H54 (cell line): ENCODE measurements around the gene TTC39B.

Experiments
- DNase-seq: peaks from one replicate; pipeline ENCODE4 v3.0.0; 2011; ENCODE audit warnings: low spot score, mixed read lengths; ENCODE audit not compliant: insufficient read length
- FAIRE-seq: peaks from 3 replicates; lab custom pipeline; 2011; peaks lifted over from hg19 to GRCh38; lab: Jason Lieb, UNC
- POLR2A ChIP-seq: IDR thresholded peaks from 2 replicates; pipeline ENCODE4 v1.6.1; 2011; ENCODE audit warnings: low read depth, mild to moderate bottlenecking, low read length

The TTC39B gene

DNA sequence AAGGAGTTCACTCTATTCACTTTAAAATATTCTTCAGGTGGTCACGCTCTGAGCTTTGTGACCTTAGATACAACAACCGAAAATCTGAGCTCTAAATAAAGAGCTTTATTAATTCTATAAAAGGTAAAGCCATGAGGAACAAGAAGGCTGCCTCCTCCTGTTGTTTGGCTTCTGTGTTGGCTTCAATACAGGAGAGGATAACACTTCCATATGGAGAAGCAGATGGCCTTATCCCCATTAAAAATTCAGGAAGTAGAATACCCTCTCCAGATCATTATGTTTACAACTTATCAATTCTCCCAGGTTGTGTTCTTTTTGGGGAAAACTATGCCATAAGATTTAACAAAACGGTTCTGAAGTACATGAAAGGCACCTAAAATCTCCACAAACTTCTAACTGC is 128.4 kb downstream of the TTC39B start:
- FAIRE-seq (no peak), DNase-seq (no peak)
- no peak for TF ChIP-seq POLR2A

DNA sequence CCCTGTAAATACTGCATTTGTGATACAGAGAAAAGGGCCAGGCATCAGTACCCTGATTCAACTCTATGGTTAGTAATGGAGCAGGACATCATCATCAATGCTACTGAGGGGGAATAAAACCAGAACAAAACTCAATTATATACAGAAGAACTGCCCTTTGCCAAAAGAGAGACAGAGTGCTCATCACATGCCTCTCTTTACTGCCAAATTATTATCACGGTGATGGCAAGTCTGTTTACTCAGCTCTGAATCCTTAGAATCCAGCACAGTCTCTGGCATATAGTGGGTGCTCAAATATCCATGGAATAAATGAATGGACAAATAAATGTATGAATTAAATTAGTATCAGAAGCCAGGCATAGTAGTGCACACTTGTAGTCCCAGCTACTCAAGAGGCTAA is 130.2 kb downstream of the TTC39B start:
- FAIRE-seq (no peak), DNase-seq (no peak)
- no peak for TF ChIP-seq POLR2A

DNA sequence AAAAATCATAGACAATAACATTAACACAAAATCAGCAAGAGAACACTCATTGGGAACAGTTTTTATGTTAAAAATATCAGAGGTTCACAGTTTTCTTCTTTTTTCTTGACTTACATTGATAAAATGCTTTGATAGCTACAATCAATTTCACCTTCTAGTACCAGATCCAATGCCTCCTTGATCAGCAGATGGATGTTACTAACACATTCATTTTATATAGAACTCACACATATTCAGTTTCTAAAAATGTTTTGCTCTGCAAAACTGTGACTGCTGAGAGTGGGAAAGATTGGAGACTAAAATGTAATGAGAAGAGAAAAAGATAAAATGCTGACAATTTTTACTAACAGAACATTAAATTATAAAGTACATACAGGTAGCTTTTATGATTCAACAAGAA is 143.1 kb downstream of the TTC39B start:
- no peak for FAIRE-seq
- no peak for DNase-seq
- TF ChIP-seq POLR2A: no peak

DNA sequence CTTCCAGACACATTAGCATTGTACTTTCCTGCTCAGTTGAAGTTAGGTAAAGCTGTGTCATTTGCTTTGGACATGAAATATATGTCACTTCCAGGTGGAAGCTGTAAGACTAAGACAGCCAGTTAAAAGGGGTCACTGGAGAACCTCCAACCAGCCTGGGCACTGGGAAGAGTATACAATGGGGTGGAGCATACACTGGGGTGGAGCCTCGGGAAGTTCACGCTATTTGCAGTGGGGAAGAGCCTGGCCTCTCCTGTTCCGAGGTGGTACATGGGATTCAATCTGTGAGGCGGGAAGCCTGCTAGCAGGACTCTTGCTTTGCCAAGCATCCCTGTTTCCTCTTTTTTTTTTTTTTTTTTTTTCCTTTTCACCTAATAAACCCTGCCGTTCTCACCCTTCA is 145.3 kb downstream of the TTC39B start:
- TF ChIP-seq POLR2A: no peak
- no peak for FAIRE-seq
- DNase-seq: no peak

DNA sequence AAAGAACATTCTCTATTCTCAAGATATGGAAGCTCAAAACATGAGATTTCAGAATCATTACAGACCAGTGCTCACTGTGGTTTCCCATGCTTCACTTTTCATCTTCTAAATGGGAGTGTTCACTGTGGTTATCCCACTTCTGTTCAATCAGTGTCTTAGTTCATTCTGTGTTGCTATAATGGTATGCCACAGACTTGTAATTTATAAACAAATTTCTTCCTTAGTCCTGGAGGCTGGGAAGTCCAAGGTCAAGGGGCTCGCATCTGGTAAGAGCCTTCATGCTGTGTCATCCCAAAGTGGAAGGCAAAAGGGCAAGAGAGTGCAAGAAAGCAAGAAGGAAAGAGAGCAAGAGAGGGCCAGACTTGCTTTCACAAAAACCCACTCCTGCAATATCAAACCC is 146.3 kb downstream of the TTC39B start:
- no peak for DNase-seq
- peak; percentile 95 for FAIRE-seq

DNA sequence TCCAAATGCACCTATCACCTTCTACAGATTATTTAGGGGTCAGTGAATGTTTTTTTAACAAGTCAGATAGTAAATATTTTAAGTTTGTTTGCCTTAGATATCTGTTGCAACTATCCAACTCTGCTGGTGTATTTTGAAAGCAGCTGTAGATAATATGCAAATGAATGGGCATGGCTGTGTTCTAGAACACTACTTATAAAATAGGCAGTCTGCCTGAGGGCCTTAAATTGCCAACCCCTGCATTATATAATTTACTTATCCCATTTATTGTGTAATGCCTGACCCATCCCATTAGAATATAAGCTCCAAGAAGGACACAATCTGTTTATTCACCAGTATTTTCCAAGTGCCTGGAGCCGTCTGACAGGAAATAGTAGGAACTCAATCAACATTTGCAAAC is 149.0 kb downstream of the TTC39B start:
- no peak for DNase-seq
- no peak for FAIRE-seq

More for the DNA sequence above, 146.3 kb downstream of the TTC39B start:
- TF ChIP-seq POLR2A: no peak

DNA sequence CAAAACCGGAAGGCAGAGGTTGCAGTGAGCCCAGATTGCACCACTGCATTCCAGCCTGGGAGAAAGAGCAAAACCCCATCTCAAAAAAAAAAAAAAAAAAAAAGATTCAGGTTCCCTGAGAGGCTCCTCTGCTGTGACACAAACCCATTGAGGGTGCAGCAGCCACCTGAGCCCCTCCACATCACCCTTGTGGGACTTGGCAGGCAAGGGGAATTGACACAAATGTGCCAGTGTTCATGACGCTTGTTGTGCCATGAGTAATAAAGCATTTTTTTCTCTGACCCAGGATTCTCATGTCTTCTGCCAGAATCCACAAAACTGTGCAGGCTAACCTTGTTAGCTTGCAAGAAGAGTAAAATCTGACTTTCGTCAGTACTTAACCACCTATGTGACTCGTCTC is 149.6 kb downstream of the TTC39B start:
- DNase-seq (no peak), FAIRE-seq (peak; percentile 71)
- no peak for TF ChIP-seq POLR2A

More for the DNA sequence above, 149.0 kb downstream of the TTC39B start:
- no peak for TF ChIP-seq POLR2A

DNA sequence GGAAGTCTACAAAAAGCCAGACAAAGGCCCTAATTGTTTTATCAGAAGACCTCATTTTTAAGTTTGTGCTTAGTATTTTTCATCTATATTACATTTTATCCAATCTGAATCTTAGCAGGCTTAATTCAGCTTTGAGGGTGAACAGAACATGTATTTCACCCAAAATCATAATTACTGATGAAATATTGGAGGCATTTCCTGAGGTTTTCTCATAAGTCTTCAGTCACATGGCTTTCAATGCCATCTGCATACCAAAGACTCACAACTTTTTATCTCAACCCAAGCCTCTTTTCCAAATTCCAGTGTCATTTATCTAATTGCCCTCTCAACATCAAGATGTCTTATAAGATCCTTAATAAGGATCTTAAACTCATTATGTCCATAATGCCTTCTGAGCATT is 150.8 kb downstream of the TTC39B start:
- FAIRE-seq (peak; percentile 11), DNase-seq (no peak)
- no peak for TF ChIP-seq POLR2A

DNA sequence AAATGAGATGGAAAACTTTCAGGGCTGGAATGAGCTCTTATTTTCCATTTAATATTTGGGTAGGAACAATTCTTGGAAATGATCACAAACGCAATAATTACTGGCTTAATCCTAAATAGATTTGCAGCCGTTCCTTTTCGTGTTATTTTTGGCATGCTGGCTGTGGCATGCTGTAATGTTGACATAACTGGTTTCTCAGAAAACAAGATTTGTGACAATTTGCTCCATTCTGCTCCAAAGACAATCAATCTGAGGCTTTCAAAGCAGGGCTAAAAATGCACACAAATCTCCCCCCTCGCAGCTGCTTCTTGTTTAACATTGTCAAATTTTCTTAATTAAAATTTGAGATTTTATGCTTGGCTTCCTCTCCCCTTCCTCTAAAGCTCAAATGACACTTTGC is 151.2 kb downstream of the TTC39B start:
- no peak for DNase-seq
- no peak for TF ChIP-seq POLR2A
- no peak for FAIRE-seq

DNA sequence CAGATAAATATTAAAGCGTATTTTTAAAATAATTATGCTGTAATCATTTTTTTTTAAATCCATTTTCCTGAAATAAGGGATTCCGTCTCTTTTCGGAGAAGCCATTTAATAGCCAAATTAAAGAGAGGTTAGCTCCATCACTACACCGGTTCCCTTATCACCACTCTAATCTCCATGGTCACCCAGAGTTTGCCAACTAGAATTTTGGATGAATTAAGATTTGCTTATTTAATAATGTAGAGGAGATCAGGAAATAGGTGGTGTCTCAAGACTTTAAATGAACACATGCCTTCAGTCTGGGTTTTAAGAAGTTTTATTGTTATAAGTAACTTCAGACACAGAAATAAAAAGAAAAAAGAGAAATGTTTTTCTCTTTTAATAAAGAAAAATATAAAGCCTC is 151.7 kb downstream of the TTC39B start:
- FAIRE-seq (no peak), DNase-seq (no peak)
- TF ChIP-seq POLR2A: no peak

DNA sequence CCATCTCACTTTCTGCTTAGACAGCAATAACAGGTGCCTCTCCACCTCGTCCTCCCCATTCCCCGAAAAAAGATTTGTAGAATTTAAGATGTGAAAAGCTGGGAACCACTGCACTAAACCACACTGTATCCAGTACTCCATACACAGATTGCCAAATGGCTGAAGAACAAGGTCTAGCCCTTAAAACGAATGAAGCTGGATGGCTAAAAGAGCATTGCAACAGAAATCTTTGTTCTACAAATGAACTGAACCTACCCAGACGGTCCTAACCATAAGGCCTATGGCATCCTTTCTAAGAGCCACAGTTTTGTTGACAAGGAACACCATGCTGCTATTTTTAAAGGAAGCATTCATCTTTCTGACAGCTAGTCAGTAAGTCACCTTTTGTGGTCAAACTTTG is 152.3 kb downstream of the TTC39B start:
- DNase-seq (no peak), FAIRE-seq (no peak)
- TF ChIP-seq POLR2A: no peak

DNA sequence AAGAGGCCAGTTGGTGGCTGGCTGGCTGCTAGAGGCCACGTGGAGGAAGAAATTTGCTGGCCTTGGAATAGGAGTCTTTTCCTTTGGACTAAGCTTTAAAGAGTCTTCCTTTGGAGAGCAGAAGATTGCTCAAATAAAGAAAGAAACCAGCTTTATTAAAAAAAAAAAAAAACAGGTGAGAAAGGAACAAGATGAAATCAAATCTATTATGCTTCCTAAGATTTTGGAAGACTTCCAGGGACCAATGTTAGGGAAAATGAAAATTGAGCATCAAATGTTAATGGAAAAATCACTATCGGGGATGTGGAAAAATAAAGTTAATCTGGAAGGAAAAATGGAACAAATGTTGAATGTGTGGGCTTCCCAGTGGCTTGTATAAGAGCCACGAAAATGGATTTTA is 153.1 kb downstream of the TTC39B start:
- no peak for TF ChIP-seq POLR2A
- FAIRE-seq: no peak
- DNase-seq: no peak

DNA sequence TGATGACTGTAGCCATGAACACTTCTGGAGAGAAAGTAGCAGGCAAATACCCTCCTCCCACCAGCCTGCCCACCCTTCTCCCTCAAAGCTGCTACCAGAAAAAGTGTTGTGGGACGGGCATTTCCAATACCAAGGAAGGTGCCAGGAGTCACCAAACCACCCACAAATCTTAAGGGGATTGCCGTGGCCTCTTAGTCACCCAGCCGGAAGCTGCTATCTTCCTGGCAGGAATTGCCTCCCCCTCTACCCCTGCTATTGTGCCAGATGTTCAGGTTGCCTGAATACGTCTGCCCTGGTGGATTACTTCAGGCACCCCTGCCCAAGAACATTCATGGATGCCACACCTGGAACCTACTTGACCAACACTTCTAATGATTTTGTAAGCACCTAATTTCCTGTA is 156.1 kb downstream of the TTC39B start:
- no peak for TF ChIP-seq POLR2A
- FAIRE-seq (no peak), DNase-seq (no peak)

DNA sequence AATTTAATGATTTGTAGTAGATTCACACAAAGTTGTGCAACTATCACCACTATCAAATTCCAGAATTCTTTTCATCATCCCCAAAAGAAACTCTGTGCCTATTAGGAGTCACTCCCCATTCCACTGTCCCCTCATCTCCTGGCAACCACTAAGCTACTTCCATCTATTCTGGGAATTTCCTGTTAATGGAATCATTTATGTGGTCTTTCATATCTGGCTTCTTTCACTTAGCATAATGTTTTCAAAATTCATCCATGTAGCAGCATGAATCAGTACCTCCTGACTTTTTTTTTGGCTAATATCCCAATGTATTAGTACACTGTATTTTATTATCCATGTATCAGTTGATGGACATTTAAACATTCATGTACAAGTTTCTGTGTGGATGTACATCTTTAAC is 157.6 kb downstream of the TTC39B start:
- no peak for DNase-seq
- no peak for TF ChIP-seq POLR2A
- no peak for FAIRE-seq

DNA sequence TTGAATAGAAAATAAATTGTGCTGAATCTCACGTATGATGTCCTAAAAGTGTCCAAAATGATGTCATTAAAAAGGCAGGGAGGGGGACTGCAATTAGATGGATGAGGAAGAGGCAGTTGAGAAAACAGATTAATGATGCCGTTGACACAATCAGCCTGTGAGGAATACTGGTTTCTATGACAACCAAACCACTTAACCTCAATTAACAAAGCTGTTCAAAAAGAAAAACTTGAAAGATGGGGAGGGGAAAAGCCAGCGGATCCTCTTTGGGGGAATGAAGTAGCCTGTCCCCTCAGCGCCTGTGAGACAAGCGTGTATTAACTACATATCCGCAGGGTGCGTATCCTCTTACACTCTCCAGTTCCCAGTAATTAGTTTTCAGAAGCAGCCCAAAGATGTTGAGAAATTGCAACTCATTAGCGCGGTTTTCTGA is 160.7 kb downstream of the TTC39B start:
- no peak for TF ChIP-seq POLR2A
- DNase-seq (no peak), FAIRE-seq (no peak)

DNA sequence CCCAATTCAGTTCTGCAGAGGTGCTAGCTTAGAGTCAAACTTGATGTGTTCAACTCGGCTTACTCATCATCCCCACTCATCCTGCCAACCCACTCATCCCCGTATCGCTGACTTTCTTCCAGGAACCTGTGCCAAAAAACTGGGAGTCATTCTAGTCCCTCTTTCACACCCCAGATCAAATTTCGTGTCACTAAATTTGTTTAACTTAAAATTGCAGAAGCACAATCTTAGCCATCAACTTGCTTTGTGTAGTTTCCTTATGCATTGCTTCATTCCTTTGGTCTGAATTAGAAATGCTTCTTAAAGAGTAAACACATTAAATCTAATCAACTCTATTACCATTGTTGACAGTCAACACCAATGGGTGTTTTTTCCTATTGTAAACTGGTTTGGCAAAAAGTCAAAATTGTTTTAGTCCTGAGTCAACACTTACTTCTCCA is 162.4 kb downstream of the TTC39B start:
- TF ChIP-seq POLR2A: no peak
- no peak for DNase-seq
- FAIRE-seq: no peak
